GM18499 (cell line): Measurements from ENCODE around the gene INTS2.
"Not testable (repeated sequence)": the region's sequence is repeated elsewhere in the genome, so short reads cannot be mapped to it uniquely, and the experiment has no call there.

Experiments
- ATAC-seq: cut with Tn5 transposase; IDR thresholded peaks from one replicate; pipeline ENCODE4 v1.9.1; 2021; ENCODE audit warnings: moderate number of reproducible peaks; ENCODE audit not compliant: insufficient read depth, unreplicated experiment

INTS2 gene

DNA sequence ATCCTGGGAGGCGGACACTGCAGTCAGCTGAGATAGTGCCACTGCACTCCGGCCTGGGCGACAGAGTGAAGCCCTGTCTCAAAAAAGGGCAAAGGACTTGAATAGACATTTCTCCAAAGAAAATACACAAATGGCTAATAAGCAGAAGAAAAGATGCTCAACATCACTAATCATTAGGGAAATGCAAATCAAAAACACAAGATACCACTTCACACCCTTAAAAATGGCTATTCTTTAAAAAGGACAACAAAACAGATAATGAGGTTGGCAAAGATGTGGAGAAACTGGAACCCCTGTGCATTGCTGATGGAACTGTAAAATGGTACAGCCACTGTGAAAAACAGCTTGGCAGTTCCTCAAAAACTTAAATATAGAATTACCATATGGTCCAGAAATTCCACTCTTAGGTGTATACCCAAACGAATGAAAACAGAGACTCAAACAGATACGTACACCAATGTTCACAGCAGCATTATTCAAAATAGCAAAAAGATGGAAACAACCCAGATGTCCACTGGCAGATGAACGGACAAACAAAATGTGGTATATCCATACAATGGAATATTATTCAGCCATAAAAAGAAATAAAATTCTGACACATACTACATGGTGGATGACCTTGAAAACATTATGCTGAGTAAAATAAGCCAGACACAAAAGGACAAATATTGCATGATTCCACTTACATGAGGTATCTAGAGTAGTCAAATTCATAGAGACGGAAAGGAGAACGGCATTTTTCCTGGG is 100.0 kb downstream of the INTS2 start:
- ATAC-seq: no peak

DNA sequence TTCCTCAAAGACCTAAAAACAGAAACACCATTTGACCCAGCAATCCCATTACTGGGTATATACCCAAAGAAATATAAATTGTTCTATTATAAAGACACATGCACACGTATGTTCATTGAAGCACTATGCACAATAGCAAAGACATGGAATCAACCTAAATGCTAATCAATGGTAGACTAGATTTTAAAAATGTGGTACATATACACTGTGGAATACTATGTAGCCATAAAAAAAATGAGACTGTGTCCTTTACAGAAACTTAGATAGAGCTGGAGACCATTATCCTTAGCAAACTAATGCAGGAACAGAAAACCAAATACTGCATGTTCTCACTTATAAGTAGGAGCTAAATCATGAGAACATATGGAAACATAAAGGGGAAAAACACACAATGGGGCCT is 100.9 kb downstream of the INTS2 start:
- ATAC-seq: not testable (repeated sequence)

DNA sequence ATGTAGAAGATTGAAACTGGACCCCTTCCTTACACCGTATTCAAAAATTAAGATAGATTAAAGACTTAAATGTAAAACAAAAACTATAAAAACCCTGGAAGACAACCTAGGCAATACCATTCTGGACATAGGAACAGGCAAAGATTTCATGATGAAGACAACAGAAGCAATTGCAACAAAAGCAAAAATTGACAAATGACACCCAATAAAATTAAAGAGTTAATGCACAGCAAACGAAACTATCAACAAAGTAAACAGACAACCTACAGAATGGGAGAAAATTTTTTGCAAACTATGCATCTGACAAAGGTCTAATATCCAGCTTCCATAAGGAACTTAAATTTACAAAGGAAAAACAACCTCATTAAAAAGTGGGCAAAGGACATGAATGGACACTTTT is 101.6 kb downstream of the INTS2 start:
- ATAC-seq: not testable (repeated sequence)

DNA sequence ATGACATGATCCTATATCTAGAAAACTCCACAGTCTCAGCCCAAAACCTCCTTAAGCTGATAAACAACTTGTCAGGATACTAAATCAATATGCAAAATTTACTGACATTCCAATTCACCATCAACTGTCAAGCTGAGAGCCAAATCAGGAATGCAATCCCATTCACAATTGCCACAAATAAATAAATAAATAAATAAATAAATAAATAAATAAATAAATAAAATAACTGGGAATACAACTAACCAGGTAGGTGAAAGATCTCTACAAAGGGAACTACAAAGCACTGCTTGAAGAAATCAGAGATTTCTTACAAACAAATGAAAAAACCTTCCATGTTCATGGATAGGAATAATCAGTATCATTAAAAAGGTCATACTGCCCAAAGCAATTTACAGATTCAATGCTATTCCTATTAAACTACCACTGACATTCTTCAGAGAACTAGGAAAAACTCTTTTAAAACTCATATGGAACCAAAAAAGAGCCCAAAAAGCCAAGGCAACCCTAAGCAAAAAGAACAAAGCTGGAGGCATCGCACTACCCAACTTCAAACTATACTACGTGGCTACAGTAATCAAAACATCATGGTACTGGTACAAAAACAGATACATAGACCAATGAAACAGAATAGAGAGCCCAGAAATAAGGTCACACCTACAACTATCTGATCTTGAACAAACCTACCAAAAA is 102.2 kb downstream of the INTS2 start:
- no peak for ATAC-seq

DNA sequence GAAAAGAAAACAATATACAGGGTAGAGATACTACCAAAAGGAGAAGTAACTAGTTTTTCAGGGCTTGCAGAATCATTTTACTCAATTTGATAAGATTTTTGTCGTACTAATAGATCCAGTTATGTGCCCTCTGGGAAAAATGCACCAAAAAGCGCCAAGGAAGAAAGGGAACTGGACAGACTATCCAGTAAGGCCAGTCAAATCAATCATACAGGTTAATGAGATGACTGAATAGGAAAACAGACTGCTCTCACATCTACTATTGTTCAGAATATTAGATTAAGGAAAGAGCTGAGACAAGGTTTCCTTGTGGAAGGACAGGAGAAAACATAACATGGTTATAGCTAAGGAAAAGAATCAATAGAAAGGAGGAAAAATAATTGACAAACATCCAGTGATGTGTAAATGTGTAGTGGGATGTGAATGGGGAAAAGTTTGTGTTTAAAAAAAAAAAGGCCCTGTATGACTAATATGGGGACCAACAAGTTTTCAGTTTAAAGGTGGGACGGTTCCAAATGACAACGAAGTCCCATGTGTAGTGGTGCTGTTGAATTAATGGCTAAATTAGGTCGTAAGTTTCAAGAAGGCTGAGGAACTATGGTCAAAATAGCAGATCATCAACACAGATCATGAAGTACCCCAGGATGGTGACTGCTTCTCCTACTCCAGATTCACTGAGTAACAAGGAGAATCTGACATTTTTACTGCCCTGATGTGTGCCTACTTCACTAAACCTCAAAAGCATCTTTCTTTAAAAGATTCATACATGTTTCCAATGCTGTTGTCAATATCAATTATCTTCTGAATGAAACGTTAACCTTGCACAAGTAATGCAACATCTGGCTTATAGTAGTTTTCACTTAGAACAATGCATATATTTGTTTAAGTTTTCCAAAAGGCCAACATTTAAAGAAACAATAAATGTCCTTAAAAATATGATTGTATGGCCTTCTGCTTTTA is 105.2 kb downstream of the INTS2 start:
- ATAC-seq: no peak

DNA sequence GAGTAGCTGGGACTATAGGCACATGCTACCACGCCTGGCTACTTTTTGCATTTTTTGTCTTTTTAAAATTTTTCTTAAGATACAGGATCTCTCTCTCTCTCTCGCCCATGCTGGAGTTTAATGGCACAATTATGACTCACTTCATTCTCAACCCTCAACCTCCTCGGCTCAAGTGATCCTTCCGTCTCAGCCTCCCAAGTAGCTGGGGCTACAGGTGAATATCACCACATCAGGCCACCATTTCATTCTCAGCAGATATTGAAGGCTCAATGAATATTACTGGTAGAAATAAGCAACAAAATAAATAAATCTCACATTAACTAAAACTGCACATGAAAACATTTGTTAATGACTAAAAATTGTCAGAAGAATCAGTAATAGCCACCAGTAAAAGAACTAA is 106.1 kb downstream of the INTS2 start:
- no peak for ATAC-seq

DNA sequence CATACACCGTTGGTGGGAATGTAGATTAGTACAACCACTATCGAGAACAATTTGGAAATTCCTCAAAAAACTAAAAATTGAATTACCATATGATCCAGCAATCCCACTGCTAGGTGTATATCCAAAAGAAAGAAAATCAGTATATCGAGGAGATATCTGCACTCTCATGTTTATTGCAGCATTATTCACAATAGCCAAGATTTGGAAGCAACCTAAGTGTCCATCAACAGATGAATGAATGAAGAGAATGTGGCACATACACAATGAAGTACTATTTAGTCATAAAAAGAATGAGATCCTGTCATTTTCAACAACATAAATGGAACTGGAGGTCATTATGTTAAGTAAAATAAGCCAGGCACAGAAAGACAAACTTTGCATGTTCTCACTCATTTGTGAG is 108.5 kb downstream of the INTS2 start:
- ATAC-seq: not testable (repeated sequence)

DNA sequence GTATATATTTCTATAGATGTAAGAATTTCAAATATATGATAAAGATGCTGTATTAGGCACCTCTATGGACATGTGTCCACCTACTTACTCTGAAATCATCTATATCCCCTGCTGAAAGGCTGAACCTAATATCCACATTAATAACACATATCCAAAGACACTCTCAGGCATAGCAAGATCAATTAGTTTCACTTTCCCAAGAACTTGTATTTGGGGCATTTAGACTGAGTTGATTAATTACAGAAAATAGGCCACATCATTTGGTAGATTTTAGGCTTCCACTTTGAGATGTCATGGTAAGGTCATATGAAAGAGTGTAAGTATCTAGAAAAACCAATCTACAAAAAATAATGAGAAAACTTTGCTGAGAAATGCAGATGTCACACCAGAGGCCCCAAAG is 109.6 kb downstream of the INTS2 start:
- no peak for ATAC-seq

DNA sequence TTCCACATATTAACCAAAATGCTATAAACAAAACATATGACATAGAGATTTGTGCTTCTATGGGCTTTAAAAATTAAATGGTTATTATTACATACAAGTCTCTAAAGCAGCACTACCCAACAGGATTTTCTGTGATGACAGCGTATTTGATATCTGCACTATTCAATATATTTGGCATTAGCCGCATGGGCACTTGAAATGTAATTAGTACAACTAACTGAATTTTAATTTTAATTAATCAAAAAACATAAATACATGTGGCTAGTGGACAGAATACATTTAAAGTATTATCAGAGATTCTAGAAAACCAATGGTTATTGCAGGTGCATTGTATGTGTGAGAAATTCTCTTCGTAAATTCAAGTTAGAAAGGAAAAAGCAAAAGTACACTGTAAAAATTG is 110.3 kb downstream of the INTS2 start:
- no peak for ATAC-seq

DNA sequence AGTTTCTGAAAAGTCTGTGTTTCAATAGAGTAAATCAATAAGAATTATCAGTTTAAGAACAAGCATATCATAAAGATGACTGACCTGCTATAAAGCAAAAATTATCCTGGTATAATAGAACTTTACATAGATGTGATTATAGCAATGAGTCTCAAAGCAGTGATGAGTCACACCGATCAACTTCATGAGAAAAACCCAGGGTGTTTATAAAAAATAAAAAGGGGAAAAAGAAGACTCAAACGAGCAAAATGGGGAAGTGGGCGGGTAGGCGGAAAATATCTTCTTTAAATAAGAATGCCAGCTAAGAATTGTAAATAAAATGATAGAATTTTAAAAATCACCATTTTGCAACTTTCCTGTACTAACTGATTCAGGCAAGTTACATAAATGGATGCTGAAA is 111.2 kb downstream of the INTS2 start:
- ATAC-seq: no peak

DNA sequence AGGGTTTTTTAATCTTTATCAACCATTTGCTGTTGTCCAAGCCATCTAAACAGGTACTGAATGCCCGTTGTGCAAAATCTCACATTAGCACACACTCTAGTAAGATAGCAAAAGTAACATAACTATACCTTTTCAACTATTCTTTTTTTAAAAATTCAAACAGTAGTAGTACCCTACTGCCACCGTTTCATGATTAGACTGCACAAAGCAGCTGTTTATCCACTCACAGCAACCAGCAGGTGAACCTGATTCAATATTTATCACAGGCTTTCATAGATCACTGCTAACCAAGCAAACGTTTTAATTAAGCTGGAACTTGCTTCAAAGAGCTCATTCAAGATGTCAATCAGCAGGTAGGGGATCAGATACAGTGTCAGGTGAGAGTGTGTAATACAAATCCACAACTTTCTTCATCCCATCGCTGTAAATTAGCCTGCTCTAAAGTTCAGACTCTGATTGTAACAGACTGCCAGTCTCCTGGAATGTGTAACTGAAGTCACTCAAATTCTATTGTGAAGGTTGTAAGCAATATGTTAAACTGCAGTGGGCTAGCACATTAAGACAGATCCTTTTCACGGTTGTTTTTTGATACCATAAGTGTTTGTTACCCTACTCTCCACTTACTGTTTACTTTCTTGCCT is 111.8 kb downstream of the INTS2 start:
- no peak for ATAC-seq
